ENCODE data around the gene MMP21. TPM values are rescaled to one million over a fixed set of nuclear protein-coding genes. Genes with fewer than 3 reads are reported as not detected.

The MMP21 gene
- total RNA-seq, 1 donor from 2014 or later = 0.35 TPM

- H3K4me3 Mint-ChIP-seq = no peak overlapping the region
- H3K4me1 Mint-ChIP-seq = no peaks in the 10 kb centered on the region
- intact Hi-C loops (cut with micrococcal nuclease) = no loop called here
- DNase-seq (no peak), ATAC-seq (ENCODE audit: low read depth) (no peak)
- ChIA-PET CTCF (no interaction called here), POLR2A (no interaction called here)
- H3K9me3 Mint-ChIP-seq = no peaks in the 10 kb centered on the region
- peaks cover 3% of the 10 kb centered on the region for H3K27me3 Mint-ChIP-seq
- H3K27ac Mint-ChIP-seq = no peak overlapping the region
- no peak for TF ChIP-seq CTCF (IDR thresholded peaks at IDR 0.05)
- peaks cover 5% of the 10 kb centered on the region for H3K36me3 Mint-ChIP-seq (ENCODE audit: low read depth)
These were observed 3.3 kb downstream of the MMP21 start for GRCh38 chr10:125772112-125772863.

DNA sequence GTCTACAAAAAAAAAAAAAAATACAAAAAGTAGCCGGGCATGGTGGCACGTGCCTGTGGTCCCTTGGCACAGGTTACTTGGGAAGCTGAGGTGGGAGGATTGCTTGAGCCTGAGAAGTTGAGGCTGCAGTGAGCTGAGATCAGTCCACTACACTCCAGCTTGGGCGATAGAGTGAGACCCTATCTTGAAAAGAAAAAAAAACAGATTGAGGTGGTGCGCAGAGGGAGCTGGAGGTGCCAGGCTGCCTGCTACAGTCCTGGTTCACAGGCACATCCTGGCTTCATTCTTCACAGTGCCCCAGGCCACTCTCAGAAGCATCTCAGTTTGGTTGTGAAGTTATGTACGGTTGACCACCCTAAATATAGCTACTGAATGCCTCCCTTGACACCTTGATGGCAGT lies 4.8 kb downstream of the MMP21 start:
- no peaks in the 10 kb centered on the region for H3K4me1 Mint-ChIP-seq
- H3K27ac Mint-ChIP-seq = no peak overlapping the region
- intact Hi-C loops (cut with micrococcal nuclease) = no loop called here
- H3K36me3 Mint-ChIP-seq (ENCODE audit: low read depth) = peaks cover 19% of the 10 kb centered on the region
- DNase-seq (no peak), ATAC-seq (ENCODE audit: low read depth) (no peak)
- H3K9me3 Mint-ChIP-seq = no peaks in the 10 kb centered on the region
- POLR2A ChIA-PET = no interaction called here
- peaks cover 3% of the 10 kb centered on the region for H3K27me3 Mint-ChIP-seq
- CTCF ChIA-PET = no interaction called here
- no peak overlapping the region for H3K4me3 Mint-ChIP-seq
- no peak for TF ChIP-seq CTCF (IDR thresholded peaks at IDR 0.05)

DNA sequence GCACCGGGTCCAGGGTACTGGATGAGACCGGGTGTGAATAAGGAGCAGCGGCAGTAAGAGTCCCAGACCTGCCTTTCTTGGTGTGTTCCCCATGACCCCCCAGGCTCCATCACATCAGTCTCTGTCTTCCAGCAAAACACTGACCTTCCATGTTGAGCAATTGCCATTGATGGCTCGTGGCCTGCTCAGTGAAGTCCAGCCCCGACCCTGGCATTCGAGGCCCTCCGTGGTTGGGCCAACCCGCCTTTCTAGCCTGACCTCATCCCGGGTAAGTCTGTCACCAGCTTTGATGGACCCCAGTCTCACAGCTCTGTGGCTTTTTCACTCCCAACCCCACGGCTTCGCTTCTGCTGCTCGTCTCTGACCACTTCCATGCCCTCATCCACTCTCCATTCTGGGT lies 6.4 kb downstream of the MMP21 start:
- DNase-seq = no peak
- no peak for TF ChIP-seq CTCF (IDR thresholded peaks at IDR 0.05)
- Mint-ChIP-seq H3K4me1 (no peaks in the 10 kb centered on the region), H3K27me3 (no peaks in the 10 kb centered on the region), H3K27ac (no peak overlapping the region), H3K36me3 (ENCODE audit: low read depth) (peaks cover 35% of the 10 kb centered on the region), H3K4me3 (no peak overlapping the region), H3K9me3 (no peaks in the 10 kb centered on the region)
- ATAC-seq (ENCODE audit: low read depth) = no peak
- ChIA-PET CTCF (no interaction called here), POLR2A (no interaction called here)
- intact Hi-C loops (cut with micrococcal nuclease) = no loop called here

DNA sequence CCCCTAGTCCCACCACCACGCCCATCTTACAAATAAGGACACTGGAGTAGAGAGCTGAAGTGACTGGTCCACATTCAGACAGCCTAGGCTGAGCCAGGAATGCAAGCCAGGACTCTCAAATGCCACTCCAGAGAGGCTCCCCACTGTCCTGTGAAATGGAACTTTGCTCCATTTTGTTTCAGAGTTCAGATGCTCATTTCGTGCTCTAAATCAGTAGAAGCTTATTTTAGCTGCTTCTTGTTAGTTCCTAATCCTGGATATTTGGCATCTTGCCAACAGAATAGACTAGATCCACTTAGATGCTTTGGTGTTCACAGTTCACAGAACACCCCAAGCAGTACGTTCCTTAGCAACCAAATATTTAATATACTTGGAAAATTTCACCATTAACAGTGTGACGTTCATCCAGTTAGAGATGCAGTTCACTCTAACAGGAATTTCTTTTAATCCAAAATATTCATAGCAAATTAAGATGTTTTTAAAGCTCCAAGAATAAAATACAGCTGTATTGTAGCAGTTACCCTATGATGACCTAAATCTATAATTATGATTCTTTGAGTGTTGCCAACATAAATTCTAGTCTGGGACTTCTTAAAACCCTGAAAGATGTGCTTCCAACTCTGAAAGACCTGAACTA lies 7.3 kb downstream of the MMP21 start:
- H3K4me1 Mint-ChIP-seq = no peaks in the 10 kb centered on the region
- TF ChIP-seq CTCF (IDR thresholded peaks at IDR 0.05) = no peak
- no peak for ATAC-seq (ENCODE audit: low read depth)
- intact Hi-C loops (cut with micrococcal nuclease) = no loop called here
- CTCF ChIA-PET = no interaction called here
- H3K4me3 Mint-ChIP-seq = no peak overlapping the region
- H3K36me3 Mint-ChIP-seq (ENCODE audit: low read depth) = peaks cover 43% of the 10 kb centered on the region
- no peak for DNase-seq
- H3K27ac Mint-ChIP-seq = no peak overlapping the region
- no peaks in the 10 kb centered on the region for H3K27me3 Mint-ChIP-seq
- POLR2A ChIA-PET = no interaction called here
- no peaks in the 10 kb centered on the region for H3K9me3 Mint-ChIP-seq

DNA sequence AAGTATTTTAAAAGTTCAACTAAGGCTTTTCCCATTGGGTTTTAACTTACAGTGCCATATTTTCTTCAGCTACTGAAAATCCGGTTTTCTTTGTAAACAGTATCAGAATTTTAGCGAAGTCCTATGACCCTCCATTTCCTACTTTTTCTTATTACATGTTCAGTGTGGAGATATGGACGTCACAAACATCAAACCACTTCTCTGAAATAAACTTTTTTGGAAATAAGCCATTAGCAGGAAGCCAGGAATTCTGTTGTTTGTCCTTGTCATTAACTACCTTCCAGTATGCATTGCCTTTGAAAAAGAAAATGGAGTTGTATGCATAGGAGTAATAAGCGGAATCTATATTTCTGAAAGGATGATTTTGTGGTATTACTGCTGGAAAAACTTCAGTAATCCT lies 9.1 kb downstream of the MMP21 start:
- Mint-ChIP-seq H3K4me3 (no peak overlapping the region), H3K4me1 (no peaks in the 10 kb centered on the region), H3K36me3 (ENCODE audit: low read depth) (peaks cover 57% of the 10 kb centered on the region), H3K27ac (no peak overlapping the region), H3K27me3 (no peaks in the 10 kb centered on the region), H3K9me3 (no peaks in the 10 kb centered on the region)
- ATAC-seq (ENCODE audit: low read depth) (no peak), DNase-seq (no peak)
- POLR2A ChIA-PET = no interaction called here
- CTCF ChIA-PET = no interaction called here
- no peak for TF ChIP-seq CTCF (IDR thresholded peaks at IDR 0.05)
- intact Hi-C loops (cut with micrococcal nuclease) = no loop called here
